Measurements from ENCODE around the gene PRKD1. TPM values are rescaled to one million over a fixed set of nuclear protein-coding genes. Genes with fewer than 3 reads are reported as not detected.

PRKD1 gene
- total RNA-seq, 1 experiment from 2014 or later, result 0.36 TPM

GRCh38 chr14:29900609-29901350 is 26.9 kb downstream of the PRKD1 start:
- H3K4me1 ChIP-seq, result 0 out of 2 replicates have a peak, but pooled peaks cover 3% of the 10 kb centered on the region
- DNase-seq, result no peak
- POLR2A ChIA-PET, result no interaction called here
- no peak overlapping the region for H3K27ac Mint-ChIP-seq (ENCODE audit: unreplicated experiment)
- CTCF ChIA-PET, result no interaction called here
- no peaks in the 10 kb centered on the region for H3K4me1 Mint-ChIP-seq (ENCODE audit: low read depth, unreplicated experiment)
- no peaks in the 10 kb centered on the region for H3K36me3 Mint-ChIP-seq (ENCODE audit: insufficient read depth, unreplicated experiment)
- no peaks in the 10 kb centered on the region for H3K36me3 ChIP-seq (ENCODE audit: control insufficient read depth, insufficient read depth, low read length)
- no peak overlapping the region for H3K4me3 Mint-ChIP-seq (ENCODE audit: unreplicated experiment)
- no peaks in the 10 kb centered on the region for H3K27me3 Mint-ChIP-seq (ENCODE audit: insufficient read depth, unreplicated experiment)
- BruUV-seq (replicated peaks), result no TSS peak
- H3K4me3 ChIP-seq (ENCODE audit: low read depth, low read length), result no peak overlapping the region
- H3K27me3 ChIP-seq (replicated peaks; ENCODE audit: control insufficient read depth, insufficient read depth, low read length), result no peaks in the 10 kb centered on the region
- H3K9me3 ChIP-seq, result no peaks in the 10 kb centered on the region
- TF ChIP-seq CTCF (IDR thresholded peaks at IDR 0.05; ENCODE audit: insufficient read depth in 1 of 2, low read depth in 1 of 2, low read length in 1 of 2, severe bottlenecking in 1 of 2, unreplicated experiment in 1 of 2), result no peak
- intact Hi-C loops (cut with micrococcal nuclease; ENCODE audit: unreplicated experiment), result no loop called here
- no peaks in the 10 kb centered on the region for H3K9me3 Mint-ChIP-seq (ENCODE audit: unreplicated experiment)

- intact Hi-C loops (cut with micrococcal nuclease; ENCODE audit: unreplicated experiment), result no loop called here
- no peaks in the 10 kb centered on the region for H3K36me3 Mint-ChIP-seq (ENCODE audit: insufficient read depth, unreplicated experiment)
- CTCF ChIA-PET, result no interaction called here
- no peaks in the 10 kb centered on the region for H3K9me3 Mint-ChIP-seq (ENCODE audit: unreplicated experiment)
- TF ChIP-seq CTCF (IDR thresholded peaks at IDR 0.05; ENCODE audit: insufficient read depth in 1 of 2, low read depth in 1 of 2, low read length in 1 of 2, severe bottlenecking in 1 of 2, unreplicated experiment in 1 of 2), result no peak
- 0 out of 2 replicates have a peak, but pooled peaks cover 3% of the 10 kb centered on the region for H3K4me1 ChIP-seq
- H3K4me3 ChIP-seq (ENCODE audit: low read depth, low read length), result no peak overlapping the region
- BruUV-seq (replicated peaks), result no TSS peak
- POLR2A ChIA-PET, result no interaction called here
- no peak overlapping the region for H3K4me3 Mint-ChIP-seq (ENCODE audit: unreplicated experiment)
- no peaks in the 10 kb centered on the region for H3K36me3 ChIP-seq (ENCODE audit: control insufficient read depth, insufficient read depth, low read length)
- H3K4me1 Mint-ChIP-seq (ENCODE audit: low read depth, unreplicated experiment), result no peaks in the 10 kb centered on the region
- no peak overlapping the region for H3K27ac Mint-ChIP-seq (ENCODE audit: unreplicated experiment)
- no peaks in the 10 kb centered on the region for H3K9me3 ChIP-seq
- DNase-seq, result no peak
- H3K27me3 Mint-ChIP-seq (ENCODE audit: insufficient read depth, unreplicated experiment), result no peaks in the 10 kb centered on the region
- no peaks in the 10 kb centered on the region for H3K27me3 ChIP-seq (replicated peaks; ENCODE audit: control insufficient read depth, insufficient read depth, low read length)
Observed at GRCh38 chr14:29898470-29898869, 29.2 kb downstream of the PRKD1 start.

- DNase-seq, result no peak
- Mint-ChIP-seq H3K4me3 (ENCODE audit: unreplicated experiment) (no peak overlapping the region), H3K27ac (ENCODE audit: unreplicated experiment) (no peak overlapping the region), H3K36me3 (ENCODE audit: insufficient read depth, unreplicated experiment) (no peaks in the 10 kb centered on the region), H3K9me3 (ENCODE audit: unreplicated experiment) (no peaks in the 10 kb centered on the region), H3K27me3 (ENCODE audit: insufficient read depth, unreplicated experiment) (no peaks in the 10 kb centered on the region), H3K4me1 (ENCODE audit: low read depth, unreplicated experiment) (no peaks in the 10 kb centered on the region)
- Histone ChIP-seq H3K9me3 (no peaks in the 10 kb centered on the region), H3K4me1 (0 out of 2 replicates have a peak, but pooled peaks cover 3% of the 10 kb centered on the region), H3K4me3 (ENCODE audit: low read depth, low read length) (no peak overlapping the region), H3K27me3 (replicated peaks; ENCODE audit: control insufficient read depth, insufficient read depth, low read length) (no peaks in the 10 kb centered on the region), H3K36me3 (ENCODE audit: control insufficient read depth, insufficient read depth, low read length) (no peaks in the 10 kb centered on the region)
- POLR2A ChIA-PET, result no interaction called here
- intact Hi-C loops (cut with micrococcal nuclease; ENCODE audit: unreplicated experiment), result no loop called here
- TF ChIP-seq CTCF (IDR thresholded peaks at IDR 0.05; ENCODE audit: insufficient read depth in 1 of 2, low read depth in 1 of 2, low read length in 1 of 2, severe bottlenecking in 1 of 2, unreplicated experiment in 1 of 2), result no peak
- CTCF ChIA-PET, result no interaction called here
- no TSS peak for BruUV-seq (replicated peaks)
Observed at GRCh38 chr14:29897181-29897580, 30.5 kb downstream of the PRKD1 start.
